Inflammatory macrophage treated with lipopolysaccharide for 4 hours (primary cell): ENCODE measurements around the gene PHF13.
A peak's percentile ranks its signal among the peaks of the same experiment; 100 is the strongest.
"Not testable (repeated sequence)": the region's sequence is repeated elsewhere in the genome, so short reads cannot be mapped to it uniquely, and the experiment has no call there.

Experiments
- DNase-seq: peaks from one replicate; pipeline ENCODE4 v3.0.0-alpha.2; 2020

PHF13 gene

GRCh38 chr1:6587261-6588005 lies 26.1 kb upstream of the PHF13 start:
- DNase-seq = no peak

- no peak for DNase-seq
Observed at GRCh38 chr1:6588128-6588892, 25.2 kb upstream of the PHF13 start.

GRCh38 chr1:6588893-6589520 lies 24.5 kb upstream of the PHF13 start:
- peak; percentile 83 for DNase-seq

GRCh38 chr1:6590046-6590445 lies 23.5 kb upstream of the PHF13 start:
- no peak for DNase-seq

GRCh38 chr1:6591222-6591621 lies 22.3 kb upstream of the PHF13 start:
- DNase-seq = peak; percentile 48

GRCh38 chr1:6591644-6592043 lies 21.9 kb upstream of the PHF13 start:
- DNase-seq = no peak

GRCh38 chr1:6592441-6592840 lies 21.1 kb upstream of the PHF13 start:
- DNase-seq = no peak

GRCh38 chr1:6592865-6593593 lies 20.5 kb upstream of the PHF13 start:
- no peak for DNase-seq

- DNase-seq = no peak
Observed at GRCh38 chr1:6593810-6594209, 19.7 kb upstream of the PHF13 start.

GRCh38 chr1:6594977-6595740 lies 18.4 kb upstream of the PHF13 start:
- DNase-seq = no peak

- no peak for DNase-seq
Observed at GRCh38 chr1:6596351-6596750, 17.2 kb upstream of the PHF13 start.

GRCh38 chr1:6596886-6597776 lies 16.4 kb upstream of the PHF13 start:
- DNase-seq = no peak

GRCh38 chr1:6597777-6598131 lies 15.8 kb upstream of the PHF13 start:
- DNase-seq = no peak

GRCh38 chr1:6599141-6599975 lies 14.2 kb upstream of the PHF13 start:
- DNase-seq = peak; percentile 55

- DNase-seq = not testable (repeated sequence)
Observed at GRCh38 chr1:6599991-6600390, 13.5 kb upstream of the PHF13 start.

GRCh38 chr1:6600410-6601048 lies 13.0 kb upstream of the PHF13 start:
- DNase-seq = peak; percentile 23

- DNase-seq = peak; percentile 89
Observed at GRCh38 chr1:6601049-6601922, 12.2 kb upstream of the PHF13 start.

- no peak for DNase-seq
Observed at GRCh38 chr1:6601923-6602668, 11.4 kb upstream of the PHF13 start.
